22Rv1 (cell line): ENCODE results near the gene GULP1.

Source experiments
- ZFX ChIP-seq: fragments of 450-650 bp; IDR thresholded peaks from 2 replicates; pipeline ENCODE4 v1.6.1; 2017; ENCODE audit warnings: antibody characterized with exemption, borderline replicate concordance
- TF ChIP-seq, protein P1 (sequence below): fragments of 450-650 bp; IDR thresholded peaks from 2 replicates; pipeline ENCODE4 v1.5.1; 2017; ENCODE audit warnings: mild to moderate bottlenecking

GRCh38 chr2:188511346-188511745, 219.7 kb downstream of the GULP1 start:
- TF ChIP-seq, protein P1, sequence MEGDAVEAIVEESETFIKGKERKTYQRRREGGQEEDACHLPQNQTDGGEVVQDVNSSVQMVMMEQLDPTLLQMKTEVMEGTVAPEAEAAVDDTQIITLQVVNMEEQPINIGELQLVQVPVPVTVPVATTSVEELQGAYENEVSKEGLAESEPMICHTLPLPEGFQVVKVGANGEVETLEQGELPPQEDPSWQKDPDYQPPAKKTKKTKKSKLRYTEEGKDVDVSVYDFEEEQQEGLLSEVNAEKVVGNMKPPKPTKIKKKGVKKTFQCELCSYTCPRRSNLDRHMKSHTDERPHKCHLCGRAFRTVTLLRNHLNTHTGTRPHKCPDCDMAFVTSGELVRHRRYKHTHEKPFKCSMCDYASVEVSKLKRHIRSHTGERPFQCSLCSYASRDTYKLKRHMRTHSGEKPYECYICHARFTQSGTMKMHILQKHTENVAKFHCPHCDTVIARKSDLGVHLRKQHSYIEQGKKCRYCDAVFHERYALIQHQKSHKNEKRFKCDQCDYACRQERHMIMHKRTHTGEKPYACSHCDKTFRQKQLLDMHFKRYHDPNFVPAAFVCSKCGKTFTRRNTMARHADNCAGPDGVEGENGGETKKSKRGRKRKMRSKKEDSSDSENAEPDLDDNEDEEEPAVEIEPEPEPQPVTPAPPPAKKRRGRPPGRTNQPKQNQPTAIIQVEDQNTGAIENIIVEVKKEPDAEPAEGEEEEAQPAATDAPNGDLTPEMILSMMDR = no peak
- no peak for TF ChIP-seq ZFX
